SK-N-SH (cell line): ENCODE data around the gene CPEB1. TPM values are rescaled to one million over a fixed set of nuclear protein-coding genes. Genes with fewer than 3 reads are reported as not detected.

ENCODE experiments used
- CTCF ChIA-PET: fragments of 300-600, 350-600 bp; formaldehyde crosslinking; extraction: SDS; loops from one replicate; lab custom pipeline; 2021; lab: Yijun Ruan, JAX
- POLR2A ChIA-PET: fragments of 350-600 bp; sonication (Branson Sonifier 250); formaldehyde crosslinking; extraction: SDS; loops from one replicate; lab custom pipeline; 2020; ENCODE audit warnings: antibody characterized with exemption, inconsistent platforms; lab: Yijun Ruan, JAX
- DNase-seq: peaks from one replicate; pipeline ENCODE4 v3.0.0; 2012
- H2AFZ ChIP-seq: fragments of 200-600 bp; sonication (generic); 2 replicates; pipeline ENCODE4 v1.8.1; 2016; ENCODE audit warnings: antibody characterized with exemption, mild to moderate bottlenecking, low read depth
- H3F3A ChIP-seq: fragments of 200-600 bp; sonication (generic); replicated peaks from 2 replicates; pipeline ENCODE3; 2016; ENCODE audit warnings: antibody characterized with exemption, mild to moderate bottlenecking; ENCODE audit not compliant: insufficient read depth
- H3K27ac ChIP-seq, 2 experiments: fragments of 200-500 bp in 1 of 2; fragments of 200-600 bp in 1 of 2; sonication (Bioruptor generic) in 1 of 2; sonication (generic), shearing (Covaris generic) in 1 of 2; 2 replicates each; pipeline versions ENCODE4 v1.5.1 to v1.6.1; 2014 to 2016; ENCODE audit warnings: low read depth in 2 of 2, inconsistent platforms in 1 of 2, low read length in 1 of 2, mild to moderate bottlenecking in 1 of 2, mixed read lengths in 1 of 2
- H3K27me3 ChIP-seq: fragments of 200-600 bp; sonication (generic), shearing (Covaris generic); 2 replicates; pipeline ENCODE4 v1.6.1; 2016; ENCODE audit warnings: mixed run types; ENCODE audit not compliant: insufficient read depth
- H3K36me3 ChIP-seq, 2 experiments: fragments of 200-500 bp in 1 of 2; fragments of 200-600 bp in 1 of 2; sonication (Bioruptor generic) in 1 of 2; sonication (generic) in 1 of 2; replicated peaks in 1 of 2; 2 replicates each; pipeline versions ENCODE3 to v1.5.1; 2014 to 2016; ENCODE audit warnings: low read length in 1 of 2, mild to moderate bottlenecking in 1 of 2; ENCODE audit not compliant: insufficient read depth in 2 of 2, control insufficient read depth in 1 of 2
- H3K4me1 ChIP-seq, 2 experiments: fragments of 200-500 bp in 1 of 2; fragments of 200-600 bp in 1 of 2; sonication (Bioruptor generic) in 1 of 2; sonication (generic), shearing (Covaris generic) in 1 of 2; 2 replicates each; pipeline versions ENCODE4 v1.5.1 to v1.6.1; 2014 to 2016; ENCODE audit warnings: low read depth in 1 of 2, low read length in 1 of 2, mixed run types in 1 of 2; ENCODE audit not compliant: insufficient read depth in 2 of 2, control insufficient read depth in 1 of 2
- H3K4me2 ChIP-seq: fragments of 200-600 bp; sonication (generic), shearing (Covaris generic); 2 replicates; pipeline ENCODE4 v1.6.1; 2017; ENCODE audit warnings: mixed run types
- H3K4me3 ChIP-seq, 2 experiments: fragments of 200-500 bp in 1 of 2; fragments of 200-600 bp in 1 of 2; sonication (Bioruptor generic) in 1 of 2; sonication (generic), shearing (Covaris generic) in 1 of 2; 2 replicates each; pipeline versions ENCODE4 v1.5.1 to v1.8.1; 2014 to 2016; ENCODE audit warnings: low read depth in 2 of 2, inconsistent platforms in 1 of 2, low read length in 1 of 2, mild to moderate bottlenecking in 1 of 2, mixed read lengths in 1 of 2, moderate library complexity in 1 of 2
- H3K79me2 ChIP-seq: fragments of 200-600 bp; sonication (generic); 2 replicates; pipeline ENCODE4 v1.8.1; 2017; ENCODE audit warnings: mild to moderate bottlenecking; ENCODE audit not compliant: insufficient read depth
- H3K9ac ChIP-seq: fragments of 200-600 bp; sonication (generic); 2 replicates; pipeline ENCODE4 v1.6.1; 2017; ENCODE audit warnings: mixed run types
- H3K9me2 ChIP-seq: fragments of 200-600 bp; sonication (generic); 2 replicates; pipeline ENCODE4 v1.6.1; 2017; ENCODE audit warnings: mixed run types
- H3K9me3 ChIP-seq: fragments of 200-600 bp; sonication (generic); 2 replicates; pipeline ENCODE4 v1.6.1; 2017; ENCODE audit warnings: mixed run types, mild to moderate bottlenecking, moderate library complexity
- H4K20me1 ChIP-seq: fragments of 200-600 bp; sonication (generic); 2 replicates; pipeline ENCODE4 v1.6.1; 2017; ENCODE audit warnings: mild to moderate bottlenecking, mixed run types; ENCODE audit not compliant: insufficient read depth
- ELF1 ChIP-seq: IDR thresholded peaks from 2 replicates; pipeline ENCODE4 v1.4.0; 2012
- EP300 ChIP-seq, 2 experiments: IDR thresholded peaks; 2 replicates each; pipeline versions ENCODE4 v1.4.0 to v1.6.1; 2012; ENCODE audit warnings: borderline replicate concordance in 1 of 2, low read depth in 1 of 2, low read length in 1 of 2
- EZH2phosphoT487 ChIP-seq: fragments of 200-600 bp; sonication (generic); IDR thresholded peaks from 2 replicates; pipeline ENCODE4 v1.6.1; 2017; ENCODE audit warnings: low read depth, mixed run types, mild to moderate bottlenecking, antibody characterized with exemption, moderate library complexity, borderline replicate concordance
- GABPA ChIP-seq: IDR thresholded peaks from 2 replicates; pipeline ENCODE4 v1.4.0; 2012; ENCODE audit warnings: low read depth, mild to moderate bottlenecking
- GATA2 ChIP-seq: sonication (generic); formaldehyde crosslinking; IDR thresholded peaks from 2 replicates; pipeline ENCODE4 v1.5.0; 2020; ENCODE audit warnings: mild to moderate bottlenecking, missing genetic modification reagents
- IRF3 ChIP-seq: fragments of 150-350 bp; IDR thresholded peaks from 2 replicates; pipeline ENCODE4 v1.6.1; 2016; ENCODE audit warnings: mild to moderate bottlenecking, low read depth, low read length
- NFIC ChIP-seq: IDR thresholded peaks from 2 replicates; pipeline ENCODE4 v1.4.0; 2012; ENCODE audit warnings: borderline replicate concordance
- REST ChIP-seq: IDR thresholded peaks from 2 replicates; pipeline ENCODE4 v1.6.1; 2012; ENCODE audit warnings: mild to moderate bottlenecking, low read depth, low read length, moderate library complexity
- RFX5 ChIP-seq: IDR thresholded peaks from 2 replicates; pipeline ENCODE4 v1.6.1; 2012; ENCODE audit warnings: mild to moderate bottlenecking, improper control_type of control experiment, low read length
- RXRA ChIP-seq: IDR thresholded peaks from 2 replicates; pipeline ENCODE4 v1.4.0; 2012; ENCODE audit warnings: low read depth, mild to moderate bottlenecking, borderline replicate concordance
- SMC3 ChIP-seq: IDR thresholded peaks from 2 replicates; pipeline ENCODE4 v1.6.1; 2012; ENCODE audit warnings: low read depth, low read length, improper control_type of control experiment
- YY1 ChIP-seq: IDR thresholded peaks from 2 replicates; pipeline ENCODE4 v1.4.0; 2012; ENCODE audit warnings: low read depth, mild to moderate bottlenecking
- WGBS: methylation state at CpG from one replicate; pipeline ENCODE4 v1.1.6; 2017; ENCODE audit warnings: low lambda C conversion rate; 5-methylcytosine and 5-hydroxymethylcytosine counted together
- polyA plus RNA-seq, 3 experiments: library from polyadenylated mRNA; depleted of rRNA; stranded (reverse); fragments of >200 nt; gene quantifications; 2 replicates each; pipeline ENCODE4 v1.2.3, GENCODE V29; 2012
- TF ChIP-seq, protein P1 (sequence below): fragments of 150-350 bp; IDR thresholded peaks from 2 replicates; pipeline ENCODE4 v1.6.1; 2017; ENCODE audit warnings: antibody characterized with exemption, low read length, low read depth, borderline replicate concordance

Gene CPEB1
- polyA plus RNA-seq, 1 of the 3 experiments (the other 2 are of a cell fraction) = 2.6 TPM

DNA sequence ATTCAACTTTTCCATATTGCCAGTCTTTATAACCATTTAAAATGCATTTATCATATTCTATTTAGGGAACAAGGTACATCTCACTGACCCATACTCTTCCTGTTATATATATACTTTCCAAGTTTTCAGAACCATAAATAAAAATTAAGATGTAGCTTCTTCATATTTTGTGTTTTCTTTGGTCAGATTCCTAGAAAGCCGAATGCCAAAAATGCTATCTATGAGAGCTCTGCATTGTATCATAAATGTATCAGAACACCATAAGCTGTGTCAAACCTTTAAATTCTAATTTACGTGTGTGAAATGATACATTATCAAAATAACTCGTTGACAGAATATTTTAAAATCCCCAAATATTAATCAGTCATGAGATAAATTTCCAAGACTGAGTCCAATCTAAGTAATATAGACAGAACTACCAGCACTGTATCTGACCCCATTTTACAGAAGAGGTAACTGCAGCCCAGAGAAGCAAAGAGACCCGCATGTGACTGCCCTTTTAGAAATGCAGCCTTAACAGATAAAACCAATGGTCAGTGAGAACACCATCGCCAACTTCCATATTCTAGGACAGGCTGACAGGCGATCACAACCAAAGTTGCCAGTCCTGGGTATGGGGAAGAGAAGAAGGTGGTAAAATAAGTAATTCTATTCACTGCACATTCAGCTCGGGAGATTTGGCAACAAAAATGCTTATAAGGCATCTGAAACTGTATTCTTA, 90.7 kb downstream of the CPEB1 start:
- ChIA-PET CTCF (interaction anchor here (1.1 to 1.6 kb wide), 3 partner anchors 8 to 16 kb away, joined by 3 to 4 read pairs (median 3); no protein-coding TSS in a partner anchor), POLR2A (no interaction called here)
- Histone ChIP-seq H3K9me3 (no peaks in the 10 kb centered on the region), H3K4me2 (no peak overlapping the region), H4K20me1 (no peaks in the 10 kb centered on the region), H3F3A (no peaks in the 10 kb centered on the region), H3K27me3 (no peaks in the 10 kb centered on the region), H3K36me3 (no peaks in the 10 kb centered on the region), H3K9me2 (no peaks in the 10 kb centered on the region), H3K9ac (no peak overlapping the region), H3K79me2 (no peaks in the 10 kb centered on the region), H2AFZ (no peak overlapping the region), H3K4me1 (no peaks in the 10 kb centered on the region), H3K4me3 (no peak overlapping the region), H3K27ac (no peak overlapping the region)
- no peak for TF ChIP-seq EP300 (IDR thresholded peaks at IDR 0.05; ENCODE audit: borderline replicate concordance in 1 of 2, low read depth in 1 of 2, low read length in 1 of 2)
- TF ChIP-seq YY1 = no peak
- no peak for DNase-seq
- 80% methylated on average over 7 of the region's 7 CpGs for WGBS

- Histone ChIP-seq H3F3A (no peaks in the 10 kb centered on the region), H3K9me2 (no peaks in the 10 kb centered on the region), H3K36me3 (no peaks in the 10 kb centered on the region), H2AFZ (no peak overlapping the region), H3K4me3 (no peak overlapping the region), H3K9ac (no peak overlapping the region), H3K4me2 (no peak overlapping the region), H3K27ac (no peak overlapping the region), H3K79me2 (no peaks in the 10 kb centered on the region), H3K4me1 (no peaks in the 10 kb centered on the region), H4K20me1 (no peaks in the 10 kb centered on the region), H3K27me3 (no peaks in the 10 kb centered on the region)
- POLR2A ChIA-PET = no interaction called here
- 91% methylated on average over 2 of the region's 2 CpGs for WGBS
- DNase-seq = no peak
- CTCF ChIA-PET = interaction anchor here (1.6 kb wide), 1 partner anchor 14 kb away, joined by 4 read pairs; no protein-coding TSS in a partner anchor
- TF ChIP-seq RXRA = no peak
- TF ChIP-seq, protein P1, sequence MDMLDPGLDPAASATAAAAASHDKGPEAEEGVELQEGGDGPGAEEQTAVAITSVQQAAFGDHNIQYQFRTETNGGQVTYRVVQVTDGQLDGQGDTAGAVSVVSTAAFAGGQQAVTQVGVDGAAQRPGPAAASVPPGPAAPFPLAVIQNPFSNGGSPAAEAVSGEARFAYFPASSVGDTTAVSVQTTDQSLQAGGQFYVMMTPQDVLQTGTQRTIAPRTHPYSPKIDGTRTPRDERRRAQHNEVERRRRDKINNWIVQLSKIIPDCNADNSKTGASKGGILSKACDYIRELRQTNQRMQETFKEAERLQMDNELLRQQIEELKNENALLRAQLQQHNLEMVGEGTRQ = no peak
- TF ChIP-seq RFX5 = no peak
- TF ChIP-seq GABPA = no peak
- TF ChIP-seq SMC3 = no peak
- TF ChIP-seq EP300 (IDR thresholded peaks at IDR 0.05; ENCODE audit: borderline replicate concordance in 1 of 2, low read depth in 1 of 2, low read length in 1 of 2) = no peak
- no peak for TF ChIP-seq IRF3
- TF ChIP-seq REST = no peak
- TF ChIP-seq ELF1 = no peak
- no peak for TF ChIP-seq EZH2phosphoT487
- no peak for TF ChIP-seq NFIC
- no peak for TF ChIP-seq YY1
- no peak for TF ChIP-seq GATA2 (CRISPR knock-in tag)
- TF ChIP-seq, all 33 proteins: peak for 0
- no peaks in the 10 kb centered on the region for H3K9me3 ChIP-seq
Observed at GRCh38 chr15:82554849-82555248, 92.3 kb downstream of the CPEB1 start.
